ENCODE data around the gene COLEC12.

GRCh38 chr18:476251-476664 is 24.2 kb downstream of the COLEC12 start:
- TF ChIP-seq, protein P1, sequence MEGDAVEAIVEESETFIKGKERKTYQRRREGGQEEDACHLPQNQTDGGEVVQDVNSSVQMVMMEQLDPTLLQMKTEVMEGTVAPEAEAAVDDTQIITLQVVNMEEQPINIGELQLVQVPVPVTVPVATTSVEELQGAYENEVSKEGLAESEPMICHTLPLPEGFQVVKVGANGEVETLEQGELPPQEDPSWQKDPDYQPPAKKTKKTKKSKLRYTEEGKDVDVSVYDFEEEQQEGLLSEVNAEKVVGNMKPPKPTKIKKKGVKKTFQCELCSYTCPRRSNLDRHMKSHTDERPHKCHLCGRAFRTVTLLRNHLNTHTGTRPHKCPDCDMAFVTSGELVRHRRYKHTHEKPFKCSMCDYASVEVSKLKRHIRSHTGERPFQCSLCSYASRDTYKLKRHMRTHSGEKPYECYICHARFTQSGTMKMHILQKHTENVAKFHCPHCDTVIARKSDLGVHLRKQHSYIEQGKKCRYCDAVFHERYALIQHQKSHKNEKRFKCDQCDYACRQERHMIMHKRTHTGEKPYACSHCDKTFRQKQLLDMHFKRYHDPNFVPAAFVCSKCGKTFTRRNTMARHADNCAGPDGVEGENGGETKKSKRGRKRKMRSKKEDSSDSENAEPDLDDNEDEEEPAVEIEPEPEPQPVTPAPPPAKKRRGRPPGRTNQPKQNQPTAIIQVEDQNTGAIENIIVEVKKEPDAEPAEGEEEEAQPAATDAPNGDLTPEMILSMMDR (optimal IDR thresholded peaks at IDR 0.05 in 1 of 3, IDR thresholded peaks at IDR 0.05 in 1 of 3, conservative IDR thresholded peaks at IDR 0.05 in 1 of 3; ENCODE audit: extremely low read depth in 1 of 3, insufficient read depth in 2 of 3, low read length in 3 of 3): no peak
- no peak for TF ChIP-seq EZH2 (IDR thresholded peaks at IDR 0.05; ENCODE audit: low read length)

Measured in keratinocyte (primary cell).